OCI-LY1 (cell line): Measurements from ENCODE around the gene CRYBB2.
"Not testable (repeated sequence)": the region's sequence is repeated elsewhere in the genome, so short reads cannot be mapped to it uniquely, and the experiment has no call there.

ENCODE experiments used
- H2AFZ ChIP-seq: fragments of 200-600 bp; sonication (generic), shearing (Covaris generic); 2 replicates; pipeline ENCODE4 v1.6.0; 2014; ENCODE audit warnings: antibody characterized with exemption, mild to moderate bottlenecking, low read length
- H3F3A ChIP-seq: fragments of 200-600 bp; sonication (generic), shearing (Covaris generic); 2 replicates; pipeline ENCODE4 v1.6.0; 2014; ENCODE audit warnings: mild to moderate bottlenecking, antibody characterized with exemption, low read length, moderate library complexity; ENCODE audit not compliant: insufficient read depth
- H3K27ac ChIP-seq: fragments of 200-600 bp; sonication (generic); 2 replicates; pipeline ENCODE4 v1.5.1; 2014; ENCODE audit warnings: low read length, mixed run types, mild to moderate bottlenecking, low read depth; ENCODE audit not compliant: poor library complexity, severe bottlenecking
- H3K27me3 ChIP-seq: fragments of 200-600 bp; sonication (generic); 2 replicates; pipeline ENCODE4 v1.6.0; 2014; ENCODE audit warnings: antibody characterized with exemption, mild to moderate bottlenecking, low read length, moderate library complexity; ENCODE audit not compliant: insufficient read depth
- H3K36me3 ChIP-seq: fragments of 200-600 bp; sonication (generic); 2 replicates; pipeline ENCODE4 v1.6.1; 2014; ENCODE audit warnings: mild to moderate bottlenecking, antibody characterized with exemption, low read length, moderate library complexity, mixed read lengths; ENCODE audit not compliant: insufficient read depth
- H3K4me1 ChIP-seq: fragments of 200-600 bp; sonication (generic); 2 replicates; pipeline ENCODE4 v1.5.1; 2014; ENCODE audit warnings: mild to moderate bottlenecking, low read length, moderate library complexity; ENCODE audit not compliant: insufficient read depth, severe bottlenecking
- H3K4me2 ChIP-seq: fragments of 200-600 bp; sonication (generic), shearing (Covaris generic); 2 replicates; pipeline ENCODE4 v1.6.1; 2014; ENCODE audit warnings: low read length
- H3K4me3 ChIP-seq: fragments of 200-600 bp; sonication (generic); 2 replicates; pipeline ENCODE4 v1.5.1; 2014; ENCODE audit warnings: low read length, low read depth, mild to moderate bottlenecking, mixed read lengths; ENCODE audit not compliant: poor library complexity, severe bottlenecking
- H3K79me2 ChIP-seq: fragments of 200-600 bp; shearing (Covaris generic); 2 replicates; pipeline ENCODE4 v1.6.1; 2016; ENCODE audit warnings: mixed run types, low read length, mixed read lengths; ENCODE audit not compliant: insufficient read depth
- H3K9ac ChIP-seq: fragments of 200-600 bp; sonication (generic), shearing (Covaris generic); 2 replicates; pipeline ENCODE4 v1.6.1; 2014; ENCODE audit warnings: mild to moderate bottlenecking, low read length, mixed read lengths
- H3K9me2 ChIP-seq: fragments of 200-600 bp; sonication (generic), shearing (Covaris generic); 2 replicates; pipeline ENCODE4 v1.6.1; 2014; ENCODE audit warnings: low read depth, mild to moderate bottlenecking, low read length, mixed read lengths
- H3K9me3 ChIP-seq: fragments of 200-600 bp; shearing (Covaris generic); 2 replicates; pipeline ENCODE4 v1.6.1; 2014; ENCODE audit warnings: low read length, mixed read lengths
- H4K20me1 ChIP-seq: fragments of 200-600 bp; sonication (generic), shearing (Covaris generic); 2 replicates; pipeline ENCODE4 v1.6.0; 2016; ENCODE audit warnings: mild to moderate bottlenecking, low read length; ENCODE audit not compliant: insufficient read depth
- EZH2 ChIP-seq: fragments of 200-600 bp; sonication (generic), shearing (Covaris generic); IDR thresholded peaks from 2 replicates; pipeline ENCODE4 v1.8.0; 2017; ENCODE audit warnings: borderline replicate concordance, mixed run types, mild to moderate bottlenecking, antibody characterized with exemption, low read length, moderate library complexity, mixed read lengths
- TF ChIP-seq, protein P1 (sequence below): fragments of 200-600 bp; sonication (generic), shearing (Covaris generic); IDR thresholded peaks from 2 replicates; pipeline ENCODE4 v1.5.1; 2017; ENCODE audit warnings: mild to moderate bottlenecking, antibody characterized with exemption, low read length, moderate library complexity, mixed read lengths

Gene CRYBB2

DNA sequence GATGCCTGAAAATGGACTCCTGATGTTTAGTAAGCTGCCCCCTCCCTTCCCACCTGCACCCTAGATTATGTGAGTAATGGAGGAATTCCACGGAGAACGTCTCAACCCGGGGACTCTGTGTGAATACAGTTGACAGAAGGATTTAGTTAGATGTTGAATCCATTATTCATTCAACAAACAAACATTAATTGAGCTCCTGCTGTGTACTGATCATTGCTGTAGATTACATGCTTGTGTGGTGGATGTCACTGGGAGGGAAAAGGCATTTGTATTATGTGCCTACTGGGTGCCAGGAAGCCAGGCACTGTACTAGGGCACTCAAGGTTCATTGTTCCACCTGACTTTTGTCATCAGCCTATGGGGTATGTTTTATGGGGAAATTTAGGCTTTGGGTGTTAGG, 42.6 kb upstream of the CRYBB2 start:
- Histone ChIP-seq H3K36me3 (no peaks in the 10 kb centered on the region), H3K9me2 (no peaks in the 10 kb centered on the region), H3K9me3 (no peaks in the 10 kb centered on the region), H3K27me3 (no peaks in the 10 kb centered on the region), H3F3A (no peaks in the 10 kb centered on the region), H3K27ac (no peak overlapping the region), H3K4me2 (no peak overlapping the region), H3K4me3 (no peak overlapping the region), H3K9ac (no peak overlapping the region), H2AFZ (no peak overlapping the region), H4K20me1 (no peaks in the 10 kb centered on the region), H3K79me2 (no peaks in the 10 kb centered on the region), H3K4me1 (no peaks in the 10 kb centered on the region)
- TF ChIP-seq, protein P1, sequence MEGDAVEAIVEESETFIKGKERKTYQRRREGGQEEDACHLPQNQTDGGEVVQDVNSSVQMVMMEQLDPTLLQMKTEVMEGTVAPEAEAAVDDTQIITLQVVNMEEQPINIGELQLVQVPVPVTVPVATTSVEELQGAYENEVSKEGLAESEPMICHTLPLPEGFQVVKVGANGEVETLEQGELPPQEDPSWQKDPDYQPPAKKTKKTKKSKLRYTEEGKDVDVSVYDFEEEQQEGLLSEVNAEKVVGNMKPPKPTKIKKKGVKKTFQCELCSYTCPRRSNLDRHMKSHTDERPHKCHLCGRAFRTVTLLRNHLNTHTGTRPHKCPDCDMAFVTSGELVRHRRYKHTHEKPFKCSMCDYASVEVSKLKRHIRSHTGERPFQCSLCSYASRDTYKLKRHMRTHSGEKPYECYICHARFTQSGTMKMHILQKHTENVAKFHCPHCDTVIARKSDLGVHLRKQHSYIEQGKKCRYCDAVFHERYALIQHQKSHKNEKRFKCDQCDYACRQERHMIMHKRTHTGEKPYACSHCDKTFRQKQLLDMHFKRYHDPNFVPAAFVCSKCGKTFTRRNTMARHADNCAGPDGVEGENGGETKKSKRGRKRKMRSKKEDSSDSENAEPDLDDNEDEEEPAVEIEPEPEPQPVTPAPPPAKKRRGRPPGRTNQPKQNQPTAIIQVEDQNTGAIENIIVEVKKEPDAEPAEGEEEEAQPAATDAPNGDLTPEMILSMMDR = no peak
- no peak for TF ChIP-seq EZH2

DNA sequence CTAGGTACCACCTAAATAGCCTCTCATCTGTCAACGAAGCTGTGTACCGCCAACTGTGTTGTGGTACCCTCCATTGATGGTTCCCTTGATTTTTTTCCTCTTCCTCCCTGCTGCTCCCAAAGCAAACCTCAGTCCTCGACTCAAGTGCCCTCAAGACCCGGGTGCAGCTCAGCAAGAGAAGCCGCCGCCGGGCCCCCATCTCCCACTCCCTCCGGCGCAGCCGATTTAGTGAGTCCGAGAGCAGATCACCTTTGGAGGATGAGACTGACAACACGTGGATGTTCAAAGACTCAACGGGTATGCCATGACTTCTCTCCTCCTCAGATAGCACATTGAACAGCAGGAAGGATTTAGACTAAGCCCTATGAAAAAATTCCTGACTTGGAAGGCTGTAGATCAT, 42.2 kb upstream of the CRYBB2 start:
- Histone ChIP-seq H3K9ac (no peak overlapping the region), H3K4me1 (no peaks in the 10 kb centered on the region), H3K36me3 (no peaks in the 10 kb centered on the region), H3K9me2 (no peaks in the 10 kb centered on the region), H3K9me3 (no peaks in the 10 kb centered on the region), H3K27ac (no peak overlapping the region), H3K27me3 (no peaks in the 10 kb centered on the region), H3K79me2 (no peaks in the 10 kb centered on the region), H3F3A (no peaks in the 10 kb centered on the region), H3K4me3 (no peak overlapping the region), H3K4me2 (no peak overlapping the region), H2AFZ (no peak overlapping the region), H4K20me1 (no peaks in the 10 kb centered on the region)
- TF ChIP-seq, protein P1 = no peak
- TF ChIP-seq EZH2 = no peak

DNA sequence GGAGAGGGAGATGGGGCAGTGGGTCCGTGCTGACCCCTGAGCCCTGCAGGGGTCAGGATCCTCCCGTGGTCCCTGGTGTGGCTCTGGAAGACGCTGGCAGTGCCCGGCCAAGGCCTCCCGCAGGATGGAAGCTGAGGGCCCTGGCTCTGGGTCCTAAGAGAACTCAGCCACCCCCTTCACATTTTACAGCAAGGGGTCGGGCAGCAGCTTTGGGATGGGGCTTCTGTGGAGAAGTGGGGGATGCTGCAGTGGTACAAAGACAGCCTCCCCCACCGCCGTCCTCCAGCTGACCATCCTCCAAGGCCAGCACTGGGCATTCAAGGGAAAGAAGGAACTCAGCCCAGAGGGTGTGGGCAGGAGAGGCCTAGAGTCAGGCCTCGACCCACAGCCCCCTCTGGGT, 41.5 kb upstream of the CRYBB2 start:
- Histone ChIP-seq H3F3A (no peaks in the 10 kb centered on the region), H2AFZ (no peak overlapping the region), H3K79me2 (no peaks in the 10 kb centered on the region), H3K4me3 (no peak overlapping the region), H3K9me2 (no peaks in the 10 kb centered on the region), H3K36me3 (no peaks in the 10 kb centered on the region), H3K27me3 (no peaks in the 10 kb centered on the region), H4K20me1 (no peaks in the 10 kb centered on the region), H3K4me2 (no peak overlapping the region), H3K9ac (no peak overlapping the region), H3K4me1 (no peaks in the 10 kb centered on the region), H3K9me3 (no peaks in the 10 kb centered on the region), H3K27ac (no peak overlapping the region)
- no peak for TF ChIP-seq EZH2
- TF ChIP-seq, protein P1 = no peak

DNA sequence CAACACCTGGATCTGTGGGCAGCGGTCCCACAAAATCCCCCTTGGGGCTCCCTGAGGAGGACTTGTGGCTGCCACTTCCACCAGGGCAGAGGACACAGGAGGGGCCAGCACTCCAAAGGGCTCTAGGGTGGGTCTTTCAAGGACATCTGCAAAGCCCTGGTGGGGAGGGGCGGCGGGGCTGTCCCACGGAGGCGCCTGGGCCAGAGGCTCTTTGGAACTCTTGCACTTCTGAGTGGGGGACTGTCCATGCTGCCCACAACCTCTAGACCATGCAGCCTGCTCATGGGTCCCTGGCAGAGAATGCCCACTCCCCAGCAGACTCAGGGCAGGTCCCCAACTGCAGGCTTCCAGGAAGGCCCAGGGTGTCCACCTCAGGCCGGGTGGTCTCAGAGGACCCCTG, 41.1 kb upstream of the CRYBB2 start:
- not testable (repeated sequence) for H4K20me1 ChIP-seq, H3K27ac ChIP-seq, H3K9me2 ChIP-seq, H3K27me3 ChIP-seq, H3K9ac ChIP-seq, H2AFZ ChIP-seq, H3F3A ChIP-seq, H3K9me3 ChIP-seq, H3K36me3 ChIP-seq, H3K79me2 ChIP-seq, H3K4me1 ChIP-seq, H3K4me2 ChIP-seq
- peak overlapping the region; percentile 40 for H3K4me3 ChIP-seq

DNA sequence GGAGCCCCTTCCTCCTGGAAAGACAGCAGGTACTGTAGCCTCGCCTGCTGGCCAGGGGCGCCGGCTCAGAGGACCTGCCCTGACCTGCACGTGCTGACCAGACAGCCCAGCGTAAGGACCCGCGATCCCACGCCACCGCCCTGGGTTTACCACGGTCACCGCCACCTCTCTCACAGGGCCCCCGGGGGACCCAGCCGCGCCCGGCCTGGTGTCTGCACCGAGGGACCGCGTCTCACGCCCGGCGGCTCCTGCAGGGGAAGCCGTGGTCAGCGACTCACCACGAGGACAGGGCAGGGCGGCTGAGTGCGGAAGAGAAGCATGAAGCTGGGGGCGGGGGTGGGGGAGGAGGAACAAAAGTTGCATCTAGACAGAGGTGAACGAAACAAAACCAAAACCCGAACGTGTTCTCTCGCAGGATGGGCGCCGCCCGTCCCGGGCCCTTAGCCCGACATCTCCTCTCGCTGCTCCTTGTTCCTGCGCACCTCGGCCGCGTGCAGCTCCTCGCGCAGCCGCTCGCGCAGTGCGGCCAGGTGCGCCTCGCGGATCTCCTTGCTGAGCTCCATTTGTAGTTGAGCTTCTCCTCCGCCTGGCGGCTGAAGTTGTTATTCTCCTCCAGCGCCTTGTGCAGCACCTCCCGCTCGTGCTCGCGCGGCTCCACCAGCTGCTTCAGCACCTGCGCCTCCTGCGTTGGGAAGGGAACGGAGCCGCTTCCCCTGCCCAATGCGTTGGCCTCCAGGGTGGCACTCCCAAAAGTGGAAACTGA, 40.4 kb upstream of the CRYBB2 start:
- H3K27ac ChIP-seq, H3F3A ChIP-seq, H3K4me2 ChIP-seq, H3K9me3 ChIP-seq, H4K20me1 ChIP-seq, H3K9ac ChIP-seq, H3K27me3 ChIP-seq, H3K9me2 ChIP-seq, H3K36me3 ChIP-seq, H3K79me2 ChIP-seq, H2AFZ ChIP-seq, H3K4me1 ChIP-seq: not testable (repeated sequence)
- peak overlapping the region; percentile 49 for H3K4me3 ChIP-seq
